GM21367 (cell line): ENCODE results near the gene SLC25A42.

ENCODE experiments used
- ATAC-seq: cut with Tn5 transposase; IDR thresholded peaks from one replicate; pipeline ENCODE4 v1.9.1; 2021; ENCODE audit not compliant: unreplicated experiment

Gene SLC25A42

GRCh38 chr19:19067276-19068072 is 3.7 kb downstream of the SLC25A42 start:
- ATAC-seq = no peak

DNA sequence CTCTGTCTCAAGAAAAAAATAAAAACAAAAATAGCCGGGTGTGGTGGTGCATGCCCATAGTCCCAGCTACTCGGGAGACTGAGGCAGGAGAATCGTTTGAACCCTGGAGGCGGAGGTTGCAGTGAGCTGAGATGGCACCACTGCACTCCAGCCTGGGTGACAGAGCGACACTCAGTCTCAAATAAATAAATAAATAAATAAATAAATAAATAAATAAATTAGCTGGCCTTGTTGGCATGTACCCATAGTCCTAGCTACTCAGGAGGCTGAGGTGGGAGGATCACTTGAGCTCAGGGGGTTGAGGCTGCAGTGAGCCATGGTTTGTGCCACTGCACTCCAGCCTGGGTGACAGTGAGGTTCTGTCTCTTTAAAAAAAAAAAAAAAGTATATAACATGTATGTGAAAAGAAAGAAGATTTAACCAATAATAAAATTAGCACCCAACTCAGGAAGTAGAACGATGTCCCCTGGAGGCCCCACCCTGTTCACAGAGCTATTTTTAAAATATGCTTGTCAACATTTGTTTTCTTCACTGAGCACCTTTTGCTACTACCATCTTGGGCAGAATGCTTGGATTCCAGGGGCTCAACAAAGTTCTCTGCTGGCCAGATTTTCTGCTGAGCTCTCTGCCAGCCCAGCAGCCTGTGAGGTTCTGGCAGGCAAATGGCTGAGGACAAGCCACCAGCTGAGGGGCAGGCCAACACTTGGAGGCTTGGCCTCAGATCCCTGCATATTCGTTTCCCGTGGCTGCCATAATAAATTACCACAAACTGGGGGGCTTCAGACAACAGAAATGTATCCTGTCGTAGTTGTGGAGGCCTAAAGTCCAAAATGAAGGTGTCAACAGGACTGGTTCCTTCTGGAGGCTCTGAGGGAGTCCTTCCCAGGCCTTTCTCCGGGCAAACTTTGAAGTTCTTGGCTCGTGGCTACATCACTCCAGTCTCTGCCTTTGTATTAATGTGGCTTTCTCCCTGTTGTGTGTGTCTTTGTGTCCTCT is 5.2 kb downstream of the SLC25A42 start:
- ATAC-seq = no peak

- ATAC-seq = no peak
Measured at GRCh38 chr19:19071897-19072296, 8.1 kb downstream of the SLC25A42 start.

GRCh38 chr19:19074196-19074882 is 10.5 kb downstream of the SLC25A42 start:
- ATAC-seq = no peak

- ATAC-seq = no peak
Measured at GRCh38 chr19:19075126-19075525, 11.3 kb downstream of the SLC25A42 start.

GRCh38 chr19:19076476-19076875 is 12.7 kb downstream of the SLC25A42 start:
- no peak for ATAC-seq

GRCh38 chr19:19077103-19077502 is 13.3 kb downstream of the SLC25A42 start:
- ATAC-seq = no peak

- no peak for ATAC-seq
Measured at GRCh38 chr19:19078801-19079200, 15.0 kb downstream of the SLC25A42 start.

- ATAC-seq = no peak
Measured at GRCh38 chr19:19079571-19079970, 15.8 kb downstream of the SLC25A42 start.

DNA sequence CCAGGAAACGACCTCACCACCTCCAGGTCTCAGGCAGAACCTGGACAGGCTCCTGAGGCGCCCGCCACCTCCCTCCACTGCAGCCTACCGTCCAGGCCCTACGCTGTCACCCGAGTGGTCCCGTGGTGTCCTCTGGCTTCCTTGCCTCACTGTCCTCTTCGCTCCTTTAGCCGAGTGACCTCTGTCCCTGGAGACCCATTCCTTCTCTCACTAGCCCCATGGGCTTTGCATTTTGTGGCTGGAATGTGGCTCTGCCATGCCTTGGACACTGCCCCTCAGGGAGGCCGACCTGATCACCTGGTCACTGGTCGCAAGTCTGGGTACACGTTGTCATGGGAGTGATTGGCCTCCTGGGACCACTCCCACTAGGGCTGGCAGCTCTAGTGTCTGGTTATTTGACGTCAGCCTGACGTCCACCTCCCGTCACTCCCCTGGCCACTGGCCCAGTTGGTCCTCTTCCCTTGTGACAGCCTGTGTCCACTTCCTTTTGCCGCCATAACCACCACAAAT is 17.9 kb downstream of the SLC25A42 start:
- ATAC-seq = no peak

- no peak for ATAC-seq
Measured at GRCh38 chr19:19083413-19084178, 19.8 kb downstream of the SLC25A42 start.

- ATAC-seq = no peak
Measured at GRCh38 chr19:19087676-19088075, 23.9 kb downstream of the SLC25A42 start.

GRCh38 chr19:19094513-19094912 is 30.7 kb downstream of the SLC25A42 start:
- ATAC-seq = no peak

DNA sequence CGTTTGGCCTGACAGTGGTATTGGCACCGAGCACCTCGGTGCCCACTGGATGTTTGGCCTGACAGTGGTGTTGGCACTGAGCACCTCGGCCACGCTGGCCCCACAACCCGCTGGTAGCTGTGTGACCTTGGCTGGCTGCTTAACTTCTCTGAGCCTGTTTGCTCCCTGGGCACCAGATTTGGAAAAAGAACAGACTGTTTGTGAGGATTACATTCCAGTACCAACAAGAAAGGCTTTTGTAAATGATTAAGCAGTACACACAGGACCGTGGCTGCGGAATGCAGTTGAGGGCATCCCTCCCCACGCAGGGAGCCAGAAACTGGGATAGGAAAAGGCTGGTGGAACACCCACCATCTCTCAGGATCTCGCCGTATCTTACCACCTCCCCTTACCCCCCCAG is 31.9 kb downstream of the SLC25A42 start:
- ATAC-seq = no peak

DNA sequence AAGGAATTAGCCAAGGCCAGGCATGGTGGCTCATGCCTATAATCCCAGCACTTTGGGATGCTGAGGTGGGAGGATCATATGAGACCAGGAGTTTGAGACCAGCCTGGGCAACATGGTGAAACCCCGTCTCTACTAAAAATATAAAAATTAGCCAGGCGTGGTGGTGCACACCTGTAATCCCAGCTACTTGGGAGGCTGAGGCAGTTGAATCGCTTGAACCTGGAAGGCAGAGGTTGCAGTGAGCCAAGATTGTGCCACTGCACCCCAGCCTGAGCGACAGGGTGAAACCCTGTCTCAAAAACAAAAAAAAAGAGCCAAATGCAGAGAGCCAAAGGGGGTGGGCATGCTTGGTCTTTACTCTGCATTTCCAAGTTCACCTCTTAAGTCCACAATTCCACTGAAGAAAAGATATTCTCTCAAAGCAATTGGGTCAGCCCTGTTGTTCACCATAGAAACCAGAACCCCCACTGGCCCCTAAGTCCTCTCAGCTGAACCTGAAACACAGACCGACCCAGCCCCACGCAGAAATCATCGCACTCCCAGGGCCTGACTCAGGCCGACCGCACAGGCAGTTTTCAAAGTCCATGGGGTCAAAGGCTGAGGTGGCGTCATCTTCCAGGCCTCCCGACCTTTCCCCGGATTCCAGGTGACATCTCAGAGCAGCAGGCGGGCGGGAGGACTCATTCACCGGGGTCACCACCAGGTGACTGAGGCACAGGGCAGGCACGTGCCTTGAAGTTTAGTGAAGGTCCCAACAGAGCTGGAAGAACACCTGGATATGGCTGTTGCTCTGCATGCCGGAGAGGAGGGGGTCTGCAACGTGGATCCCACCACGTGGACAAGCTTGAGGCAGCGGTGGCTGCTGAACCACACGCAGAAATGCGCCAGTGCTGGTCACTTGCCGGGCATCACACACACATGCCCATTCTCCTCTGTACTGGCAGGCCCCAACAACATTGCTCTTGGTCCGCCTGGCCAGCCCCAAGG is 33.1 kb downstream of the SLC25A42 start:
- ATAC-seq = no peak

- no peak for ATAC-seq
Measured at GRCh38 chr19:19098084-19098702, 34.4 kb downstream of the SLC25A42 start.

GRCh38 chr19:19098703-19099632 is 35.2 kb downstream of the SLC25A42 start:
- ATAC-seq = no peak

DNA sequence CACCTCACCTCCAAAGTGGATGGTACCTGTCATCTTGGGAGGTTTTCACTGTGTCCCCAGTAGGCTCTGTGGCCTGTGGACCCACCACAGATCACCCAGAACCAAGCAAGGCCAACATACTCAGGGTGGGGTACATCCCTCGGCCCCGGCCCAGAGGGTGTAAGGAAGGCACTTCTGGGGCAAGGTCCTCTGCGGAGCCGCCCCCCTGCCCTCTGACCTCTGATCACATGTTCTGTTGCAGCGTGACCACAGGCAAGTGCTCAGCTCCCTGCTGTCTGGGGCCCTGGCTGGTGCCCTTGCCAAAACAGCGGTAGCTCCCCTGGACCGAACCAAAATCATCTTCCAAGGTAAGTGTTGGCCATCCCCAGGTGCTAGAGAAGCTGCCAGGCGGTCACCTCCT is 37.7 kb downstream of the SLC25A42 start:
- ATAC-seq = no peak
